PC-9 (cell line): Measurements from ENCODE around the gene FOS.

Source experiments
- CTCF ChIP-seq: fragments of 200-600 bp; sonication (generic); conservative IDR thresholded peaks from 2 replicates; pipeline ENCODE4 v1.6.1; 2017; ENCODE audit warnings: mixed run types, antibody characterized with exemption, mild to moderate bottlenecking, moderate library complexity
- EZH2 ChIP-seq: fragments of 200-600 bp; sonication (generic); IDR thresholded peaks from 2 replicates; pipeline ENCODE4 v1.8.0; 2017; ENCODE audit warnings: antibody characterized with exemption, low read depth

- TF ChIP-seq CTCF (no peak), EZH2 (no peak)
Observed at GRCh38 chr14:75282170-75282554, 3.5 kb downstream of the FOS start.
